HEK293T (cell line): ENCODE data around the gene DNASE1L1.

ENCODE experiments used
- CTCF ChIA-PET: fragments of 350-600 bp; formaldehyde crosslinking; extraction: SDS; loops from one replicate; lab custom pipeline; 2021; ENCODE audit warnings: antibody characterized with exemption, inconsistent platforms; lab: Yijun Ruan, JAX
- POLR2A ChIA-PET: fragments of 350-600 bp; formaldehyde crosslinking; extraction: SDS; loops from one replicate; lab custom pipeline; 2020; ENCODE audit warnings: antibody characterized with exemption, inconsistent platforms; lab: Yijun Ruan, JAX
- DNase-seq: peaks from one replicate; pipeline ENCODE4 v3.0.0; 2012; ENCODE audit warnings: mixed read lengths; ENCODE audit errors: extremely low spot score
- ARNT ChIP-seq: fragments of 450-650 bp; IDR thresholded peaks from 2 replicates; pipeline ENCODE4 v1.6.1; 2017; ENCODE audit warnings: mild to moderate bottlenecking
- BHLHE40 ChIP-seq: fragments of 450-650 bp; IDR thresholded peaks from 2 replicates; pipeline ENCODE4 v1.6.1; 2016; ENCODE audit warnings: mild to moderate bottlenecking, moderate library complexity, borderline replicate concordance
- CTBP1 ChIP-seq: fragments of 450-650 bp; IDR thresholded peaks from 2 replicates; pipeline ENCODE4 v1.6.1; 2016; ENCODE audit warnings: borderline replicate concordance
- ELF4 ChIP-seq: fragments of 450-650 bp; IDR thresholded peaks from 2 replicates; pipeline ENCODE4 v1.6.1; 2017; ENCODE audit warnings: antibody characterized with exemption
- FOXA1 ChIP-seq: fragments of 450-650 bp; IDR thresholded peaks from 2 replicates; pipeline ENCODE4 v1.6.1; 2016; ENCODE audit warnings: mild to moderate bottlenecking
- FOXK2 ChIP-seq: fragments of 450-650 bp; IDR thresholded peaks from 2 replicates; pipeline ENCODE4 v1.6.1; 2016; ENCODE audit warnings: mild to moderate bottlenecking
- FOXM1 ChIP-seq: fragments of 450-650 bp; IDR thresholded peaks from 2 replicates; pipeline ENCODE4 v1.6.1; 2017; ENCODE audit warnings: mild to moderate bottlenecking, borderline replicate concordance
- HDGF ChIP-seq: fragments of 450-650 bp; IDR thresholded peaks from 2 replicates; pipeline ENCODE4 v1.6.1; 2017; ENCODE audit warnings: antibody characterized with exemption, borderline replicate concordance
- L3MBTL2 ChIP-seq: fragments of 450-650 bp; conservative IDR thresholded peaks from 2 replicates; pipeline ENCODE4 v1.6.1; 2016; ENCODE audit warnings: mild to moderate bottlenecking
- LEF1 ChIP-seq: fragments of 450-650 bp; IDR thresholded peaks from 2 replicates; pipeline ENCODE4 v1.6.1; 2017; ENCODE audit warnings: mild to moderate bottlenecking, borderline replicate concordance
- NFRKB ChIP-seq: fragments of 450-650 bp; IDR thresholded peaks from 2 replicates; pipeline ENCODE4 v1.6.1; 2016; ENCODE audit warnings: mild to moderate bottlenecking, moderate library complexity
- PKNOX1 ChIP-seq: fragments of 450-650 bp; IDR thresholded peaks from 2 replicates; pipeline ENCODE4 v1.6.1; 2016
- SP1 ChIP-seq: fragments of 450-650 bp; IDR thresholded peaks from 2 replicates; pipeline ENCODE4 v1.6.1; 2017
- SUZ12 ChIP-seq: fragments of 450-650 bp; IDR thresholded peaks from 2 replicates; pipeline ENCODE4 v1.6.1; 2016; ENCODE audit warnings: mild to moderate bottlenecking
- TARDBP ChIP-seq: fragments of 450-650 bp; IDR thresholded peaks from 2 replicates; pipeline ENCODE4 v1.6.1; 2016
- ZNF384 ChIP-seq: fragments of 450-650 bp; IDR thresholded peaks from 2 replicates; pipeline ENCODE4 v1.6.1; 2016

Gene DNASE1L1

GRCh38 chrX:154433605-154434004 lies 24.6 kb upstream of the DNASE1L1 start:
- TF ChIP-seq TARDBP (no peak), NFRKB (no peak), PKNOX1 (no peak), ARNT (no peak), BHLHE40 (no peak), L3MBTL2 (no peak), SP1 (no peak), ZNF384 (no peak), FOXA1 (no peak), FOXK2 (no peak), CTBP1 (no peak), ELF4 (no peak), LEF1 (no peak), SUZ12 (no peak), FOXM1 (no peak), HDGF (no peak)
- CTCF ChIA-PET, result no interaction called here
- no peak for DNase-seq
- POLR2A ChIA-PET, result no interaction called here

GRCh38 chrX:154432210-154432609 lies 23.2 kb upstream of the DNASE1L1 start:
- ChIA-PET POLR2A (interaction anchor here (0.8 kb wide), 1 partner anchor 14 kb away, joined by 3 read pairs; no protein-coding TSS in a partner anchor), CTCF (interaction anchor here (0.7 kb wide), 1 partner anchor 34 kb away, joined by 4 read pairs; the partner anchor contains the start of gene RPL10)
- DNase-seq, result no peak
- TF ChIP-seq L3MBTL2 (no peak), FOXA1 (no peak), FOXM1 (no peak), BHLHE40 (no peak), SUZ12 (no peak), PKNOX1 (no peak), NFRKB (no peak), SP1 (no peak), HDGF (no peak), FOXK2 (no peak), ZNF384 (no peak), ELF4 (no peak), TARDBP (no peak), ARNT (no peak)

GRCh38 chrX:154431341-154431740 lies 22.3 kb upstream of the DNASE1L1 start:
- no peak for DNase-seq
- TF ChIP-seq CTBP1 (no peak), BHLHE40 (no peak), ARNT (no peak), HDGF (no peak)
- POLR2A ChIA-PET, result interaction anchor here (1.1 to 1.4 kb wide), 3 partner anchors 10 to 21 kb away, joined by 3 to 5 read pairs (median 4); no protein-coding TSS in a partner anchor
- CTCF ChIA-PET, result no interaction called here

GRCh38 chrX:154430916-154431315 lies 21.9 kb upstream of the DNASE1L1 start:
- no peak for DNase-seq
- POLR2A ChIA-PET, result interaction anchor here (0.7 to 1.4 kb wide), 4 partner anchors 9 to 20 kb away, joined by 3 to 5 read pairs (median 4); no protein-coding TSS in a partner anchor
- TF ChIP-seq HDGF (no peak), CTBP1 (no peak), ELF4 (no peak), L3MBTL2 (no peak), BHLHE40 (no peak), LEF1 (no peak), NFRKB (no peak), ZNF384 (no peak), SUZ12 (no peak), ARNT (no peak), SP1 (no peak), TARDBP (no peak), FOXK2 (no peak), FOXM1 (no peak), FOXA1 (no peak), PKNOX1 (no peak)
- CTCF ChIA-PET, result no interaction called here

GRCh38 chrX:154430479-154430878 lies 21.4 kb upstream of the DNASE1L1 start:
- no peak for TF ChIP-seq FOXK2
- no peak for TF ChIP-seq SP1
- TF ChIP-seq L3MBTL2, result no peak
- TF ChIP-seq SUZ12, result no peak
- no peak for TF ChIP-seq NFRKB
- TF ChIP-seq FOXA1, result no peak
- no peak for TF ChIP-seq ELF4
- no peak for TF ChIP-seq ZNF384
- TF ChIP-seq FOXM1, result no peak
- TF ChIP-seq ARNT, result no peak
- no peak for TF ChIP-seq BHLHE40
- no peak for TF ChIP-seq LEF1
- no peak for TF ChIP-seq TARDBP
- TF ChIP-seq CTBP1, result no peak
- TF ChIP-seq PKNOX1, result no peak
- no peak for TF ChIP-seq HDGF
- ChIA-PET CTCF (no interaction called here), POLR2A (interaction anchor here (0.6 to 1.4 kb wide), 5 partner anchors 9 to 28 kb away, joined by 3 to 5 read pairs (median 4); no protein-coding TSS in a partner anchor)
- DNase-seq, result no peak
